ENCODE measurements around the gene LRRK1.

LRRK1 gene

DNA sequence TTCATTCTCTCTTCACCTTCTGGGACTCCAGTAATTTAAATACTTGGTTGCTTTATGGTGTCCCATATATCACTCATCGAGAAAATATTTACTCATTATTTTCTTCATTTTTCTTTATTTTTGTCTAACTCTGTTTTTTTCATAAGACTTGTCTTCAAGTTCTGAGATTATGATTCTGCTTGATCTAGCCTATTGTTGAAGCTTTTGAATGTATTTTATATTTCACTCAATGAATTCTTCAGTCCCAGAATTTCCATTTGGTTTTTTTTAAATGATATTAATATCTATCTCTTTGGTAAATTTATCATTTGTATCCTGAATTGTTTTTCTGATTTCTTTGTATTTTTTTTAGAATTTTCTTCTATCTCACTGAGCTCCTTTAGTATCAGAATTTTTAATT is 117.0 kb downstream of the LRRK1 start:
- H3K9ac ChIP-seq (ENCODE audit: low read length): no peak overlapping the region
- H3K4me3 ChIP-seq (ENCODE audit: low read length): no peak overlapping the region
- peaks cover 86% of the 10 kb centered on the region for H3K36me3 ChIP-seq (replicated peaks; ENCODE audit: low read depth, low read length)
- H4K20me1 ChIP-seq (ENCODE audit: insufficient read depth, low read length): peaks cover 20% of the 10 kb centered on the region; the same call in 1 of the 2 replicates
- H3K9me3 ChIP-seq (ENCODE audit: insufficient read depth, low read length): peaks cover 11% of the 10 kb centered on the region; the same call in 1 of the 2 replicates
- H3K4me2 ChIP-seq (ENCODE audit: low read length): no peak overlapping the region
- H3K79me2 ChIP-seq (ENCODE audit: low read length): peaks cover 3% of the 10 kb centered on the region
- no peak overlapping the region for H2AFZ ChIP-seq (ENCODE audit: low read depth, low read length)
- H3K4me1 ChIP-seq (ENCODE audit: low read length): peaks cover 11% of the 10 kb centered on the region
- TF ChIP-seq EZH2phosphoT487 (IDR thresholded peaks at IDR 0.05; ENCODE audit: low read depth): no peak
- no peak for TF ChIP-seq CTCF (IDR thresholded peaks at IDR 0.05; ENCODE audit: low read depth, low read length)
- H3K27ac ChIP-seq (ENCODE audit: low read length): no peak overlapping the region
- H3K27me3 ChIP-seq (ENCODE audit: low read depth, low read length): no peaks in the 10 kb centered on the region

- H3K36me3 ChIP-seq (replicated peaks; ENCODE audit: low read depth, low read length): peaks cover 89% of the 10 kb centered on the region
- peaks cover 20% of the 10 kb centered on the region; the same call in 1 of the 2 replicates for H4K20me1 ChIP-seq (ENCODE audit: insufficient read depth, low read length)
- H3K27ac ChIP-seq (ENCODE audit: low read length): no peak overlapping the region
- no peak overlapping the region for H3K9ac ChIP-seq (ENCODE audit: low read length)
- TF ChIP-seq EZH2phosphoT487 (IDR thresholded peaks at IDR 0.05; ENCODE audit: low read depth) (no peak), CTCF (IDR thresholded peaks at IDR 0.05; ENCODE audit: low read depth, low read length) (no peak)
- no peak overlapping the region for H3K4me2 ChIP-seq (ENCODE audit: low read length)
- H3K79me2 ChIP-seq (ENCODE audit: low read length): peaks cover 3% of the 10 kb centered on the region
- H2AFZ ChIP-seq (ENCODE audit: low read depth, low read length): no peak overlapping the region
- no peaks in the 10 kb centered on the region for H3K27me3 ChIP-seq (ENCODE audit: low read depth, low read length)
- H3K4me1 ChIP-seq (ENCODE audit: low read length): peaks cover 11% of the 10 kb centered on the region
- H3K9me3 ChIP-seq (ENCODE audit: insufficient read depth, low read length): peaks cover 11% of the 10 kb centered on the region; the same call in 1 of the 2 replicates
- H3K4me3 ChIP-seq (ENCODE audit: low read length): no peak overlapping the region
These were observed 118.1 kb downstream of the LRRK1 start for GRCh38 chr15:101037090-101037830.

- Histone ChIP-seq H3K36me3 (replicated peaks; ENCODE audit: low read depth, low read length) (peaks cover 87% of the 10 kb centered on the region), H3K4me1 (ENCODE audit: low read length) (peaks cover 11% of the 10 kb centered on the region), H4K20me1 (ENCODE audit: insufficient read depth, low read length) (peaks cover 20% of the 10 kb centered on the region; the same call in 1 of the 2 replicates), H3K27ac (ENCODE audit: low read length) (no peak overlapping the region), H3K9ac (ENCODE audit: low read length) (no peak overlapping the region), H2AFZ (ENCODE audit: low read depth, low read length) (no peak overlapping the region), H3K4me3 (ENCODE audit: low read length) (no peak overlapping the region), H3K79me2 (ENCODE audit: low read length) (peaks cover 3% of the 10 kb centered on the region), H3K4me2 (ENCODE audit: low read length) (no peak overlapping the region), H3K9me3 (ENCODE audit: insufficient read depth, low read length) (peaks cover 11% of the 10 kb centered on the region; the same call in 1 of the 2 replicates), H3K27me3 (ENCODE audit: low read depth, low read length) (no peaks in the 10 kb centered on the region)
- TF ChIP-seq CTCF (IDR thresholded peaks at IDR 0.05; ENCODE audit: low read depth, low read length) (no peak), EZH2phosphoT487 (IDR thresholded peaks at IDR 0.05; ENCODE audit: low read depth) (no peak)
These were observed 119.3 kb downstream of the LRRK1 start for GRCh38 chr15:101038327-101039003.

DNA sequence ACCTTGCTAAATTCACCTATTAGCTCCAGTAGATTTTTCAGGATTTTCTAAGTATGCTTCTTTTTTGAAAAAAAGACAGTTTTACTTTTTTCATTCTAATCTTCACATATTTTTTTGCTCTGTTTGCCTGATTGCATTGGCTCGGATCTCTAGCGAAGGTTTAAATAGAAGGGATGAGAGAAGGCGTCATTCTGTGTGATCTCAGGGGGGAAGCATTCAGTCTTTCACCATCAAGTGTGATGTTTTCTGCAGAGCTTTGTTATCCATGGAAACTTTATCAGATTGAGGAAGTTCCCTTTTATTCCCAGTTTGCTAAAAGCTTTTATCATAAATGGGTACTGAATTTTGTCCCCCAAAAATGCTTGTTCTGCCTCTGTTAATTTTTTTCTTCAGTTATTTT is 120.3 kb downstream of the LRRK1 start:
- Histone ChIP-seq H3K27me3 (ENCODE audit: low read depth, low read length) (no peaks in the 10 kb centered on the region), H3K4me3 (ENCODE audit: low read length) (no peak overlapping the region), H3K9ac (ENCODE audit: low read length) (no peak overlapping the region), H3K4me2 (ENCODE audit: low read length) (no peak overlapping the region), H3K36me3 (replicated peaks; ENCODE audit: low read depth, low read length) (peaks cover 87% of the 10 kb centered on the region), H3K9me3 (ENCODE audit: insufficient read depth, low read length) (peaks cover 11% of the 10 kb centered on the region; the same call in 1 of the 2 replicates), H4K20me1 (ENCODE audit: insufficient read depth, low read length) (peaks cover 16% of the 10 kb centered on the region; the same call in 1 of the 2 replicates), H3K27ac (ENCODE audit: low read length) (no peak overlapping the region), H3K4me1 (ENCODE audit: low read length) (peaks cover 11% of the 10 kb centered on the region), H2AFZ (ENCODE audit: low read depth, low read length) (no peak overlapping the region), H3K79me2 (ENCODE audit: low read length) (peaks cover 3% of the 10 kb centered on the region)
- TF ChIP-seq EZH2phosphoT487 (IDR thresholded peaks at IDR 0.05; ENCODE audit: low read depth) (no peak), CTCF (IDR thresholded peaks at IDR 0.05; ENCODE audit: low read depth, low read length) (no peak)

All from OCI-LY3 (cell line).